GM12872 (cell line): ENCODE results near the gene NKX2-2.

ENCODE experiments used
- CTCF ChIP-seq: IDR thresholded peaks from 3 replicates; pipeline ENCODE4 v1.5.1; 2011; ENCODE audit warnings: low read depth, mild to moderate bottlenecking, low read length, moderate library complexity; ENCODE audit not compliant: insufficient read depth

Gene NKX2-2

DNA sequence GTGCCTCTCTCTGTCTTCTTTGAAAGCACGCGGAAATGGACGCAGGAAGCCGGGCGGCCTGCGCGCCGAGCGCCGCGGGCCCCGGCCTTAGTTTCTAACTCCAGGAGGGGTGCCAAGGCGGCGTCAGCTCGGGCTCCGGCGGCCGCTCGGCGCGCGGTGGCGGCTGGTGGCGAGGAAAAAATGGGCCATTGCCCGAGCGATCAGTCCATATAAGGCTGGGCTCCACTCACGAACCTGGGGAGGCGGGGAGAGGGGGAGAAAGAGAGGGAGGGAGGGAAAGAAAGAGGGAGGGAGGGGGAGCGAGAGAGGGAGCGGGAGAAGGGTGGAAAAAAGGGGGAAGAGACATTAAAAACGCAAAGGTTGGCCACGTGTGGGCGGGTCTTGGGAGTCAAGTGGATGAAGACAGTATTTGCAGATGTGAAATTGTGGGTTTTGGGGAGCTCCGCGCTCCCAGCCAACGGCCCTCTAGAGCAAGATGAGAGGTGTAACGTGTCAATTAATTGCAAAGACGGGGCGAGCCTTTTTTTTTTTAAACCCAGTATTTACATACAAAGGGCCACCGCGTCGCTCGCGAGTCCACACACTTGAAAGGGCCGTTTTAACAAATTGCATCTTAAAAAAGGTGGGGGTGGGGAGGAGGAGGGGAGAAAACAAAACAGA, at the start of gene NKX2-2:
NKX2-2 (minus strand) TSS at position 184 of the 660 bp plus-strand sequence. CDS start 395 bp downstream, outside the sequence.
- TF ChIP-seq CTCF: no peak

GRCh38 chr20:21562656-21563055, 48.8 kb upstream of the NKX2-2 start:
- no peak for TF ChIP-seq CTCF

- no peak for TF ChIP-seq CTCF
These were observed 45.4 kb upstream of the NKX2-2 start for GRCh38 chr20:21559305-21559704.

DNA sequence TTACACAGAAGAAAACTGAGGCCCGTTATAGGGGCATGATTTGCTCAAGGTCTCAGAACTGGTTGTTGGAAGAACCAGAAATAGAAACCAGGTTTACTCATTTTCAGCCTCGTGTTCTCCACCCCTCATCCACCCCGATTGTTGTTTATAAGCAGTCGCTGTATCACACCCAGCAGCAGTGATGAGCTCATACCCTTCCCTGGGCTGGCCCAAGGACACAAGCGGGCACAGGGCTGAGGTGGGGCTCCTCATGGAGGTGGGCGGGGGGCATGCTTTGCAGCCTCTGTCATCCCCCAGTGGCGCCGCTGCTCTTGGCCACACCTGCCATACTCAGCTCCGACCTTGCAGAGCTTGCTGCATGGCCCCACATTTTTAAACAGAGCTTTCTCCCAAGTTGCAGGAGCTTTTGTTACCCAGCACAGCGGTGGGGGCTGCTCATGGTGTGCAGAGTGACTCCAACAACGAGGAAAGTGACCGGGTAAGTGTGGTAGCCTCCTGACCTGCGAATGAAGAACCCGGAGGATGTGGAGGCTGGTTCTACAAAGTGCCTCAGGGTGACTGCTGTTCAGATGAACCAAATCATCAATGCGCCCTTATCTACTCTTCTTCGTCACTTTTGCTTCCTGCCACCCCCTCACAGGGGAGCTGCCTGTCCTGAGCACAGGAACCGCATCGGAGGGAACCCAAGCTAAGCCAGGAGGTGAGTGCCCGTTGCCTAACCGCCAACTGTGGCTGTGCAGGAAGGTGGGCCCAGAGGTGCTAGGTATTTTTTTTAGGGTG, 43.6 kb upstream of the NKX2-2 start:
- TF ChIP-seq CTCF: no peak

DNA sequence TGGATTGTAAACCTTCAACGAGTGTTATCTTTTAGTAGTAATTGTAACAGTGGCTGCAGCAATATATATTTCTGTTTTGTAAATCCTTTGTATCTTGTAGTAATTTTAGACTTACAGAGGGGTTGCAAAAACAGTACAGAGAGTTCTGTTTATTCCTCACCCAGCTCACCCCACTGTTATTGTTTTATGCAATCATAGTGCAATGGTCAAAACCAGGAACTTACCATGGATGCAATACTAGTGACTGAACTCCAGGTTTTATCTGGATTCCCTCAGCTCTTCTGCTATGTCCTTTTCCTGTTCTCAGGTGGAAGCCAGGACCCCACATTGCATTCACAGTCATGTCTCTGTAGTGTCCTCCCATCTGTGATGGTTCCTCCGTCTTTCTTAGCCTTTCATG, 42.5 kb upstream of the NKX2-2 start:
- no peak for TF ChIP-seq CTCF

GRCh38 chr20:21555470-21556120, 41.7 kb upstream of the NKX2-2 start:
- no peak for TF ChIP-seq CTCF

DNA sequence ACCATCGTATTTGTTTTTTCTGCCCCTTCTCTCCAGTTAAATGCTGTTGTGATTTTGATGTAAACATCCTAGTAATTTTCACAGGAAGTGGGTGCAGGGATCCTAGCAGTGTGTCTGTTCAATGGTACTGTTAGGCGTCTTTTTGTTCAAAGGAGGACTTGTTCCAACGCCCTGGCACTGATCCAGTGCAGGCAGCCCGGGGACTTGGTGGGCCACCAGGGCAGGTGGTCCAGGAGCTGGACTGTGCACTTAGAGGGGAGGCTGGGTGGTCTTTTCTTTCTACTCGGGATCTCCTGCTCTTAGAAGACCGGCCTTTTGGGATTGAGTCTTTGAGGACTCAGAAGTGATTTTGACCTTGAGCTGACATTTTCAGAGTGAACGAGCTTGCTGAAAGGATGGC, 41.1 kb upstream of the NKX2-2 start:
- TF ChIP-seq CTCF: no peak
